Nephron progenitor cell (in vitro differentiated cells): ENCODE results near the gene ZNF618.
A peak's percentile ranks its signal among the peaks of the same experiment; 100 is the strongest.

Experiments used
- DNase-seq: peaks from one replicate; pipeline ENCODE4 v3.0.0; 2021
- H3K27ac Mint-ChIP-seq: 2 replicates; pipeline ENCODE4 v1.8.0; 2021; ENCODE audit warnings: mild to moderate bottlenecking, moderate library complexity, mixed read lengths
- H3K27me3 Mint-ChIP-seq: 2 replicates; pipeline ENCODE4 v1.8.0; 2021; ENCODE audit warnings: mild to moderate bottlenecking, low read depth, mixed read lengths; ENCODE audit not compliant: poor library complexity
- H3K36me3 Mint-ChIP-seq: 2 replicates; pipeline ENCODE4 v1.8.0; 2021; ENCODE audit warnings: low read depth, mixed read lengths
- H3K4me1 Mint-ChIP-seq: 2 replicates; pipeline ENCODE4 v1.8.0; 2021; ENCODE audit warnings: mixed read lengths
- H3K4me3 Mint-ChIP-seq: 2 replicates; pipeline ENCODE4 v1.8.0; 2021; ENCODE audit warnings: mild to moderate bottlenecking, moderate library complexity, mixed read lengths
- H3K9me3 Mint-ChIP-seq: 2 replicates; pipeline ENCODE4 v1.8.0; 2021; ENCODE audit warnings: mild to moderate bottlenecking, moderate library complexity, mixed read lengths
- TF ChIP-seq, protein P1 (sequence below): fragments of 200-600 bp; sonication (generic); IDR thresholded peaks from 2 replicates; pipeline ENCODE4 v1.5.0; 2021; ENCODE audit warnings: antibody characterized with exemption

Gene ZNF618

DNA sequence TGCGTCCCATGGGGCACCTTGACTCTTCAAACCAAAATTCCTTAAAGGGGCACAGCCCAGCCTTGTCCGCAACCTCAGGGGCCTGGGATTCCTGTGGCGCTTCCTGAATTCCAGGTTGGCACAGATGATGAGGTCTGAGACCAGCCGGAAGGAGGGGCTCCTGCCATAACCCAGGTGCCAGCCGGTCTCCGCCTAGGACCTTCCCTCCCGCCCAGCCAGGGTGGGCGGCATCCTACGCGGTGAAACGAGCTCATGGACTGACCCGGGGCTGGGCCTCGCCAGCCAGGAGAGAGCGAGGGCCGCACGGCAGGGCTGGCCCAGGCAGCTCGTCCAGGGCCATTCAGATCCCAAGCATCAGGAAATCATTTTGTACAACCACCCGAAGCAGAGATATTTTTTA lies 179.0 kb downstream of the ZNF618 start:
- no peak for DNase-seq
- TF ChIP-seq, protein P1, sequence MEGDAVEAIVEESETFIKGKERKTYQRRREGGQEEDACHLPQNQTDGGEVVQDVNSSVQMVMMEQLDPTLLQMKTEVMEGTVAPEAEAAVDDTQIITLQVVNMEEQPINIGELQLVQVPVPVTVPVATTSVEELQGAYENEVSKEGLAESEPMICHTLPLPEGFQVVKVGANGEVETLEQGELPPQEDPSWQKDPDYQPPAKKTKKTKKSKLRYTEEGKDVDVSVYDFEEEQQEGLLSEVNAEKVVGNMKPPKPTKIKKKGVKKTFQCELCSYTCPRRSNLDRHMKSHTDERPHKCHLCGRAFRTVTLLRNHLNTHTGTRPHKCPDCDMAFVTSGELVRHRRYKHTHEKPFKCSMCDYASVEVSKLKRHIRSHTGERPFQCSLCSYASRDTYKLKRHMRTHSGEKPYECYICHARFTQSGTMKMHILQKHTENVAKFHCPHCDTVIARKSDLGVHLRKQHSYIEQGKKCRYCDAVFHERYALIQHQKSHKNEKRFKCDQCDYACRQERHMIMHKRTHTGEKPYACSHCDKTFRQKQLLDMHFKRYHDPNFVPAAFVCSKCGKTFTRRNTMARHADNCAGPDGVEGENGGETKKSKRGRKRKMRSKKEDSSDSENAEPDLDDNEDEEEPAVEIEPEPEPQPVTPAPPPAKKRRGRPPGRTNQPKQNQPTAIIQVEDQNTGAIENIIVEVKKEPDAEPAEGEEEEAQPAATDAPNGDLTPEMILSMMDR: no peak
- H3K27me3 Mint-ChIP-seq: no peaks in the 10 kb centered on the region
- no peaks in the 10 kb centered on the region for H3K9me3 Mint-ChIP-seq
- no peak overlapping the region for H3K4me3 Mint-ChIP-seq
- peaks cover 57% of the 10 kb centered on the region for H3K36me3 Mint-ChIP-seq
- H3K4me1 Mint-ChIP-seq: peaks cover 52% of the 10 kb centered on the region
- H3K27ac Mint-ChIP-seq: no peak overlapping the region

GRCh38 chr9:114055894-114056293 lies 179.8 kb downstream of the ZNF618 start:
- no peak for DNase-seq
- peaks cover 60% of the 10 kb centered on the region for H3K4me1 Mint-ChIP-seq
- TF ChIP-seq, protein P1: no peak
- H3K4me3 Mint-ChIP-seq: peak overlapping the region; percentile 69
- peak overlapping the region; percentile 84 for H3K27ac Mint-ChIP-seq
- H3K9me3 Mint-ChIP-seq: no peaks in the 10 kb centered on the region
- H3K27me3 Mint-ChIP-seq: no peaks in the 10 kb centered on the region
- peaks cover 48% of the 10 kb centered on the region for H3K36me3 Mint-ChIP-seq

GRCh38 chr9:114056527-114056926 lies 180.4 kb downstream of the ZNF618 start:
- no peak for DNase-seq
- TF ChIP-seq, protein P1: no peak
- Mint-ChIP-seq H3K36me3 (peaks cover 42% of the 10 kb centered on the region), H3K9me3 (no peaks in the 10 kb centered on the region), H3K27ac (no peak overlapping the region), H3K4me3 (peak overlapping the region; percentile 37), H3K4me1 (peaks cover 62% of the 10 kb centered on the region), H3K27me3 (no peaks in the 10 kb centered on the region)

- no peak for DNase-seq
- peaks cover 62% of the 10 kb centered on the region for H3K4me1 Mint-ChIP-seq
- H3K27ac Mint-ChIP-seq: peak overlapping the region; percentile 83
- TF ChIP-seq, protein P1: no peak
- H3K36me3 Mint-ChIP-seq: peaks cover 34% of the 10 kb centered on the region
- H3K27me3 Mint-ChIP-seq: peaks cover under 1% of the 10 kb centered on the region
- no peaks in the 10 kb centered on the region for H3K9me3 Mint-ChIP-seq
- H3K4me3 Mint-ChIP-seq: no peak overlapping the region
Observed at GRCh38 chr9:114057161-114057885, 181.2 kb downstream of the ZNF618 start.

- no peak for DNase-seq
- no peak overlapping the region for H3K27ac Mint-ChIP-seq
- peaks cover 6% of the 10 kb centered on the region for H3K27me3 Mint-ChIP-seq
Observed at GRCh38 chr9:114058688-114059046, 182.6 kb downstream of the ZNF618 start.

More at GRCh38 chr9:114058688-114059046, 182.6 kb downstream of the ZNF618 start:
- H3K36me3 Mint-ChIP-seq: peaks cover 23% of the 10 kb centered on the region
- H3K9me3 Mint-ChIP-seq: peaks cover 4% of the 10 kb centered on the region
- TF ChIP-seq, protein P1: no peak
- peaks cover 62% of the 10 kb centered on the region for H3K4me1 Mint-ChIP-seq
- H3K4me3 Mint-ChIP-seq: no peak overlapping the region
